ENCODE data around the gene ABITRAM.

GRCh38 chr9:108972626-108973209 lies 38.5 kb downstream of the ABITRAM start:
- TF ChIP-seq CTCF (IDR thresholded peaks at IDR 0.05 in 4 of 5, conservative IDR thresholded peaks at IDR 0.05 in 1 of 5) (no peak), POLR2A (IDR thresholded peaks at IDR 0.05) (no peak)
